ENCODE measurements around the gene BLOC1S3. TPM values are rescaled to one million over a fixed set of nuclear protein-coding genes. Genes with fewer than 3 reads are reported as not detected.

The BLOC1S3 gene
- polyA plus RNA-seq, 2 of the 4 experiments (the other 2 are of a cell fraction), result 7.5 to 12.2 TPM

DNA sequence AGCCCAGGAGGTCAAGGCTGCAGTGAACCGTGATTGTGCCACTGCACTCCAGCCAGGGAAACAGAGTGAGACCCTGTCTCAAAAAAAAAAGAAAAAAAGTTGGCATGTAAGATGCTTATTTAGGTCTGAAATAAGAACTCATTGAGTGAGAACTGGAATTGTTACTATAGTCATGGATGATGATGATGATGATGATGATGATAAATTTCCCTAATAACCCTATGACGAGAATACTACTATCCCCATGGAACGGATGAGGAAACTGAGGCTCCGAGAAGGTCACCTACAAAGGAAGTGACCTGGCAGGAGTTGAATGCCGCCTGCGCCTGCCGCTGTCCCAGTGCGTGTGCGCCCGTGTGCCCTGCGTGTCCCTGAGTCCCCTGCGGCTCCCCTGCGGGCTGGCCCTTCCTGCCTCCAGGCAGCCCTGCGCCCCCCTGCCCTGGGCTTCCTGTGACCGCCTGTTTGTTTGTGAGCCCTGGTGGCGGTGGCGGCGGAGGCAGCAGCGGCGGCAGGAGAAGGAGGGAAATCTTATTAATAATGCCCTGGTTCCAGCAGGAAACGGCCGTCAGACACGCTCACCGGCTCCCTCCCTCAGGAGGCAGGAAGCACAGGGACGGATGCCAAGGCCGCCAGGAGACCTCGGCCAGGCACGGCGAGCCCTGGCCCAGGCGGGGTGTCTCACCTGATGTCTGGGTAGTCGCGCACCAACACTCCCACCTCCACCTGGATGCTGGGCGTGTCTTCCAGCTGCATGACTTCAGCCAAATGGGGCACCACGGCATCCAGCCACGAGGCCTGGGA is 37.0 kb downstream of the BLOC1S3 start:
- ATAC-seq (no peak), FAIRE-seq (no peak), DNase-seq (ENCODE audit: low read depth in 1 of 2, low spot score in 1 of 2) (no peak)
- no peak for TF ChIP-seq ZFP36 (IDR thresholded peaks at IDR 0.05; ENCODE audit: borderline replicate concordance, partially characterized antibody)
- TF ChIP-seq EP300 (IDR thresholded peaks at IDR 0.05), result no peak
- no peak for TF ChIP-seq RARB (CRISPR knock-in tag; IDR thresholded peaks at IDR 0.05)
- TF ChIP-seq ZNF302 (CRISPR knock-in tag; IDR thresholded peaks at IDR 0.05), result no peak
- no peak for TF ChIP-seq NPAS2 (CRISPR knock-in tag; IDR thresholded peaks at IDR 0.05; ENCODE audit: borderline replicate concordance)
- TF ChIP-seq, protein P1, sequence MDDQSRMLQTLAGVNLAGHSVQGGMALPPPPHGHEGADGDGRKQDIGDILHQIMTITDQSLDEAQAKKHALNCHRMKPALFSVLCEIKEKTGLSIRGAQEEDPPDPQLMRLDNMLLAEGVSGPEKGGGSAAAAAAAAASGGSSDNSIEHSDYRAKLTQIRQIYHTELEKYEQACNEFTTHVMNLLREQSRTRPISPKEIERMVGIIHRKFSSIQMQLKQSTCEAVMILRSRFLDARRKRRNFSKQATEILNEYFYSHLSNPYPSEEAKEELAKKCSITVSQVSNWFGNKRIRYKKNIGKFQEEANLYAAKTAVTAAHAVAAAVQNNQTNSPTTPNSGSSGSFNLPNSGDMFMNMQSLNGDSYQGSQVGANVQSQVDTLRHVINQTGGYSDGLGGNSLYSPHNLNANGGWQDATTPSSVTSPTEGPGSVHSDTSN (IDR thresholded peaks at IDR 0.05), result no peak
- no peaks in the 10 kb centered on the region for H3K9me3 ChIP-seq
- no peak overlapping the region for H3K4me3 ChIP-seq
- 83% methylated on average over 35 of the region's 35 CpGs for WGBS (ENCODE audit: missing lambda C conversion rate)
- peaks cover 4% of the 10 kb centered on the region; the same call in 1 of the 3 replicates for H3K4me1 ChIP-seq
- no peak overlapping the region for H3K4me2 ChIP-seq
- CTCF ChIA-PET, result interaction anchor here (1.5 kb wide), 1 partner anchor 33 kb away, joined by 3 read pairs; no protein-coding TSS in a partner anchor
- POLR2A ChIA-PET, result no interaction called here
- H3K27ac ChIP-seq, result no peak overlapping the region

DNA sequence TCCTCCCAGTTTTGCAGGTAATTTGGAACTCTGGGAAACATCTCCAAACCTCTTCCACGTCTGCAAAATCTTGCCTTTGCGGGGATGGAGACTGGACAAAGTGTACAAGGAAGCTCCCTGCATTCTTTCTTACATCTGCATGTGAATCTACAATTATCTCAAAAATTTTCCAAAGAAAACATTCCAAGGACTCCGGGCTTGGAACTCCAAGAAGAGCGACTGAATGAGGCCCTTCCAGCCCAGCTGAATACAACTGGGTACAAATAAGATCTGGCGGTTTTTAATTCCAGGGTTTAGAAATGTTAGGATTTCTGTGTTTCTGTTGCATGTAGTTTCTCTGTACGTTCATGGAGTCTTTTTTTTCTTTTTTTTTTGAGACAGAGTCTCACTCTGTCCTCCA is 38.1 kb downstream of the BLOC1S3 start:
- CTCF ChIA-PET, result interaction anchor here (1.0 to 1.7 kb wide), 2 partner anchors 12 to 16 kb away, joined by 3 to 6 read pairs; no protein-coding TSS in a partner anchor
- Histone ChIP-seq H3K27ac (no peak overlapping the region), H3K4me1 (no peaks in the 10 kb centered on the region), H3K9me3 (no peaks in the 10 kb centered on the region), H3K4me3 (no peak overlapping the region), H3K4me2 (no peak overlapping the region)
- POLR2A ChIA-PET, result no interaction called here
- DNase-seq (ENCODE audit: low read depth in 1 of 2, low spot score in 1 of 2), result no peak
- no peak for FAIRE-seq
- 67% methylated on average over 6 of the region's 6 CpGs for whole genome bisulfite sequencing (ENCODE audit: missing lambda C conversion rate)
- ATAC-seq, result no peak
- no peak for TF ChIP-seq ZSCAN20 (CRISPR knock-in tag; IDR thresholded peaks at IDR 0.05)
- no peak for TF ChIP-seq NFE2L2 (conservative IDR thresholded peaks at IDR 0.05; ENCODE audit: low read length)
- TF ChIP-seq HOXA7 (CRISPR knock-in tag; IDR thresholded peaks at IDR 0.05), result no peak
- TF ChIP-seq ZFP36 (IDR thresholded peaks at IDR 0.05; ENCODE audit: borderline replicate concordance, partially characterized antibody), result no peak
- TF ChIP-seq RCOR1 (IDR thresholded peaks at IDR 0.05; ENCODE audit: low read depth, low read length), result no peak
- TF ChIP-seq POLR2A (IDR thresholded peaks at IDR 0.05; ENCODE audit: low read length), result no peak
- TF ChIP-seq CHD2 (IDR thresholded peaks at IDR 0.05; ENCODE audit: low read length, partially characterized antibody), result no peak
- TF ChIP-seq, protein P1 (IDR thresholded peaks at IDR 0.05), result no peak
- TF ChIP-seq KDM1A (IDR thresholded peaks at IDR 0.05; ENCODE audit: low read depth), result no peak
- no peak for TF ChIP-seq CEBPB (IDR thresholded peaks at IDR 0.05)
- TF ChIP-seq HDAC2 (IDR thresholded peaks at IDR 0.05), result no peak
- TF ChIP-seq, protein P2, sequence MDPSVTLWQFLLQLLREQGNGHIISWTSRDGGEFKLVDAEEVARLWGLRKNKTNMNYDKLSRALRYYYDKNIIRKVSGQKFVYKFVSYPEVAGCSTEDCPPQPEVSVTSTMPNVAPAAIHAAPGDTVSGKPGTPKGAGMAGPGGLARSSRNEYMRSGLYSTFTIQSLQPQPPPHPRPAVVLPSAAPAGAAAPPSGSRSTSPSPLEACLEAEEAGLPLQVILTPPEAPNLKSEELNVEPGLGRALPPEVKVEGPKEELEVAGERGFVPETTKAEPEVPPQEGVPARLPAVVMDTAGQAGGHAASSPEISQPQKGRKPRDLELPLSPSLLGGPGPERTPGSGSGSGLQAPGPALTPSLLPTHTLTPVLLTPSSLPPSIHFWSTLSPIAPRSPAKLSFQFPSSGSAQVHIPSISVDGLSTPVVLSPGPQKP (IDR thresholded peaks at IDR 0.05; ENCODE audit: low read depth, low read length), result no peak
- no peak for TF ChIP-seq FOSB (CRISPR knock-in tag; IDR thresholded peaks at IDR 0.05)
- TF ChIP-seq SREBF2 (IDR thresholded peaks at IDR 0.05), result no peak
- no peak for TF ChIP-seq EP300 (IDR thresholded peaks at IDR 0.05)
- no peak for TF ChIP-seq GATA3 (IDR thresholded peaks at IDR 0.05; ENCODE audit: borderline replicate concordance)
- TF ChIP-seq, protein P3, sequence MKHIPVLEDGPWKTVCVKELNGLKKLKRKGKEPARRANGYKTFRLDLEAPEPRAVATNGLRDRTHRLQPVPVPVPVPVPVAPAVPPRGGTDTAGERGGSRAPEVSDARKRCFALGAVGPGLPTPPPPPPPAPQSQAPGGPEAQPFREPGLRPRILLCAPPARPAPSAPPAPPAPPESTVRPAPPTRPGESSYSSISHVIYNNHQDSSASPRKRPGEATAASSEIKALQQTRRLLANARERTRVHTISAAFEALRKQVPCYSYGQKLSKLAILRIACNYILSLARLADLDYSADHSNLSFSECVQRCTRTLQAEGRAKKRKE (CRISPR knock-in tag; IDR thresholded peaks at IDR 0.05; ENCODE audit: low read depth), result no peak
- TF ChIP-seq SMC3 (IDR thresholded peaks at IDR 0.05), result no peak

Measured in A549 (cell line).